Uterus (tissue), 4 donors: ENCODE results near the gene LY9. TPM values are rescaled to one million over a fixed set of nuclear protein-coding genes. Genes with fewer than 3 reads are reported as not detected.

ENCODE experiments used
- DNase-seq, 2 donors: peaks; one replicate each; pipeline ENCODE4 v3.0.0-alpha.2; 2019 to 2020
- H3K27ac ChIP-seq, 2 donors: fragments of 200-600 bp; sonication (generic); 1 replicate in 1 of 2; 2 replicates in 1 of 2; pipeline ENCODE4 v1.5.1; 2016 to 2018
- H3K27me3 ChIP-seq, 2 donors: fragments of 200-600 bp; sonication (generic); one replicate each; pipeline ENCODE4 v1.5.1; 2018 to 2019; ENCODE audit warnings: control low read depth in 1 of 2
- H3K36me3 ChIP-seq, 2 donors: fragments of 200-600 bp; sonication (generic); one replicate each; pipeline ENCODE4 v1.5.1; 2019; ENCODE audit warnings: control low read depth in 1 of 2
- H3K4me1 ChIP-seq, 2 donors: fragments of 200-600 bp; sonication (generic); one replicate each; pipeline ENCODE4 v1.5.1; 2018 to 2019; ENCODE audit warnings: control low read depth in 1 of 2
- H3K4me3 ChIP-seq, 2 donors: fragments of 200-600 bp; sonication (generic); 1 replicate in 1 of 2; 2 replicates in 1 of 2; pipeline ENCODE4 v1.5.1; 2018 to 2019; ENCODE audit warnings: mild to moderate bottlenecking in 1 of 2
- H3K9me3 ChIP-seq, 2 donors: fragments of 200-600 bp; sonication (generic); one replicate each; pipeline ENCODE4 v1.5.1; 2019; ENCODE audit warnings: control low read depth in 1 of 2
- CTCF ChIP-seq, 4 experiments: fragments of 200-600 bp in 2 of 4; fragments of 450-650 bp in 2 of 4; sonication (generic) in 2 of 4; IDR thresholded peaks; one replicate each; pipeline ENCODE4 v1.5.1; 2016 to 2019; ENCODE audit warnings: antibody characterized with exemption in 4 of 4, mild to moderate bottlenecking in 2 of 4, moderate library complexity in 1 of 4
- POLR2A ChIP-seq, 2 donors: fragments of 450-650 bp; IDR thresholded peaks; one replicate each; pipeline ENCODE4 v1.6.1; 2016; ENCODE audit warnings: antibody characterized with exemption in 2 of 2, mild to moderate bottlenecking in 1 of 2, moderate library complexity in 1 of 2
- intact Hi-C: fragments of 100-400 bp; cut with DNase I; formaldehyde crosslinking; loops from one replicate; pipeline ENCODE4 v1.15.1; 2023; ENCODE audit warnings: low total_unique reads
- total RNA-seq, 4 donors: library from RNA; depleted of rRNA in 3 of 4; stranded (reverse); fragments of >200 nt in 3 of 4; gene quantifications; one replicate each; pipeline versions ENCODE4 v1.1.0 to v1.2.4, GENCODE V29; 2014 to 2023
- donor health status: DM: yes; HTN: yes; CAD: no.

LY9 gene
- total RNA-seq, 4 donors from 2014 or later, result 0.35 to 0.70 TPM; not detected in 2

- DNase-seq, result no peak
- Histone ChIP-seq H3K27me3 (no peaks in the 10 kb centered on the region), H3K36me3 (no peaks in the 10 kb centered on the region), H3K4me1 (no peaks in the 10 kb centered on the region), H3K4me3 (no peak overlapping the region), H3K9me3 (no peaks in the 10 kb centered on the region), H3K27ac (no peak overlapping the region)
- intact Hi-C loops, result no loop called here
- TF ChIP-seq CTCF (IDR thresholded peaks at IDR 0.05), result no peak
- no peak for TF ChIP-seq POLR2A (IDR thresholded peaks at IDR 0.05)
These were observed 34.1 kb upstream of the LY9 start for GRCh38 chr1:160761886-160762285.

GRCh38 chr1:160763993-160764392 is 32.0 kb upstream of the LY9 start:
- DNase-seq, result no peak
- no peaks in the 10 kb centered on the region for H3K9me3 ChIP-seq
- H3K4me3 ChIP-seq, result no peak overlapping the region
- H3K36me3 ChIP-seq, result no peaks in the 10 kb centered on the region
- TF ChIP-seq CTCF (IDR thresholded peaks at IDR 0.05) (no peak), POLR2A (IDR thresholded peaks at IDR 0.05) (no peak)
- intact Hi-C loops, result no loop called here
- no peaks in the 10 kb centered on the region for H3K4me1 ChIP-seq
- no peaks in the 10 kb centered on the region for H3K27me3 ChIP-seq
- H3K27ac ChIP-seq, result no peak overlapping the region

- Histone ChIP-seq H3K4me3 (no peak overlapping the region), H3K9me3 (no peaks in the 10 kb centered on the region), H3K36me3 (no peaks in the 10 kb centered on the region), H3K27ac (no peak overlapping the region), H3K4me1 (no peaks in the 10 kb centered on the region), H3K27me3 (no peaks in the 10 kb centered on the region)
- TF ChIP-seq CTCF (IDR thresholded peaks at IDR 0.05), result no peak
- no peak for TF ChIP-seq POLR2A (IDR thresholded peaks at IDR 0.05)
- no peak for DNase-seq
- intact Hi-C loops, result no loop called here
These were observed 28.3 kb upstream of the LY9 start for GRCh38 chr1:160767395-160768294.

- H3K27me3 ChIP-seq, result no peaks in the 10 kb centered on the region
- H3K4me3 ChIP-seq, result no peak overlapping the region
- no peaks in the 10 kb centered on the region for H3K9me3 ChIP-seq
- H3K27ac ChIP-seq, result no peak overlapping the region
- no peak for TF ChIP-seq CTCF (IDR thresholded peaks at IDR 0.05)
- TF ChIP-seq POLR2A (IDR thresholded peaks at IDR 0.05), result no peak
- H3K36me3 ChIP-seq, result no peaks in the 10 kb centered on the region
- intact Hi-C loops, result no loop called here
- DNase-seq, result no peak
- no peaks in the 10 kb centered on the region for H3K4me1 ChIP-seq
These were observed 27.7 kb upstream of the LY9 start for GRCh38 chr1:160768295-160768657.

GRCh38 chr1:160772331-160772730 is 23.6 kb upstream of the LY9 start:
- Histone ChIP-seq H3K36me3 (no peaks in the 10 kb centered on the region), H3K27ac (no peak overlapping the region), H3K27me3 (no peaks in the 10 kb centered on the region), H3K4me1 (no peaks in the 10 kb centered on the region), H3K4me3 (no peak overlapping the region), H3K9me3 (no peaks in the 10 kb centered on the region)
- no peak for DNase-seq
- intact Hi-C loops, result no loop called here
- TF ChIP-seq CTCF (IDR thresholded peaks at IDR 0.05) (no peak), POLR2A (IDR thresholded peaks at IDR 0.05) (no peak)
